HepG2 (cell line): ENCODE data around the gene VPS11. TPM values are rescaled to one million over a fixed set of nuclear protein-coding genes. Genes with fewer than 3 reads are reported as not detected.

ENCODE experiments used
- E2F5 ChIP-seq: sonication (generic); formaldehyde crosslinking; conservative IDR thresholded peaks from 2 replicates; pipeline ENCODE4 v1.4.0; 2020; ENCODE audit warnings: missing genetic modification reagents
- HNRNPH1 ChIP-seq: fragments of 200-400 bp; formaldehyde crosslinking; optimal IDR thresholded peaks from 2 replicates; pipeline ENCODE3; 2017; ENCODE audit warnings: mild to moderate bottlenecking, low read depth, low read length
- JARID2 ChIP-seq: sonication (generic); formaldehyde crosslinking; IDR thresholded peaks from 2 replicates; pipeline ENCODE4 v1.8.1; 2023; ENCODE audit warnings: missing genetic modification reagents, inconsistent platforms; ENCODE audit not compliant: insufficient replicate concordance
- JDP2 ChIP-seq: sonication (generic); formaldehyde crosslinking; IDR thresholded peaks from 2 replicates; pipeline ENCODE4 v1.8.1; 2022; ENCODE audit warnings: missing genetic modification reagents, borderline replicate concordance
- KLF6 ChIP-seq: IDR thresholded peaks from 2 replicates; pipeline ENCODE4 v1.8.0; 2016; ENCODE audit warnings: missing biosample characterization, missing genetic modification reagents
- KMT2A ChIP-seq: sonication (generic); formaldehyde crosslinking; IDR thresholded peaks from 2 replicates; pipeline ENCODE4 v1.4.0; 2020; ENCODE audit warnings: missing genetic modification reagents
- MED13 ChIP-seq: sonication (generic); formaldehyde crosslinking; IDR thresholded peaks from 2 replicates; pipeline ENCODE4 v1.5.0; 2020; ENCODE audit warnings: missing genetic modification reagents
- NKX3-1 ChIP-seq: sonication (generic); formaldehyde crosslinking; IDR thresholded peaks from 2 replicates; pipeline ENCODE4 v1.5.0; 2020; ENCODE audit warnings: missing genetic modification reagents
- NR2C2 ChIP-seq: sonication (generic); formaldehyde crosslinking; IDR thresholded peaks from 2 replicates; pipeline ENCODE4 v1.4.0; 2020; ENCODE audit warnings: missing genetic modification reagents, mild to moderate bottlenecking, moderate library complexity, borderline replicate concordance
- SP4 ChIP-seq: sonication (generic); formaldehyde crosslinking; IDR thresholded peaks from 2 replicates; pipeline ENCODE4 v1.8.1; 2023; ENCODE audit warnings: mild to moderate bottlenecking, missing genetic modification reagents
- THRA ChIP-seq: sonication (generic); formaldehyde crosslinking; IDR thresholded peaks from 2 replicates; pipeline ENCODE4 v1.4.0; 2020; ENCODE audit warnings: missing genetic modification reagents, borderline replicate concordance
- TOPORS ChIP-seq: sonication (generic); formaldehyde crosslinking; IDR thresholded peaks from 2 replicates; pipeline ENCODE4 v1.8.0; 2023; ENCODE audit warnings: mild to moderate bottlenecking, missing genetic modification reagents
- TRIM24 ChIP-seq: sonication (generic); formaldehyde crosslinking; IDR thresholded peaks from 2 replicates; pipeline ENCODE4 v1.8.0; 2022; ENCODE audit warnings: mild to moderate bottlenecking, missing genetic modification reagents
- USF2 ChIP-seq, 2 experiments: sonication (generic) in 1 of 2; formaldehyde crosslinking in 1 of 2; IDR thresholded peaks; 2 replicates each; pipeline versions ENCODE4 v1.5.1 to v1.6.1; 2011 to 2020; ENCODE audit warnings: borderline replicate concordance in 1 of 2, low read depth in 1 of 2, low read length in 1 of 2, mild to moderate bottlenecking in 1 of 2, missing genetic modification reagents in 1 of 2, moderate library complexity in 1 of 2
- ZNF382 ChIP-seq: sonication (generic); formaldehyde crosslinking; IDR thresholded peaks from 2 replicates; pipeline ENCODE4 v1.5.0; 2020; ENCODE audit warnings: missing genetic modification reagents, mild to moderate bottlenecking, borderline replicate concordance
- ZNF572 ChIP-seq: sonication (generic); formaldehyde crosslinking; IDR thresholded peaks from 2 replicates; pipeline ENCODE4 v1.5.1; 2020; ENCODE audit warnings: mild to moderate bottlenecking, missing genetic modification reagents
- ZNF607 ChIP-seq: sonication (generic); formaldehyde crosslinking; IDR thresholded peaks from 2 replicates; pipeline ENCODE4 v1.5.1; 2020; ENCODE audit warnings: missing genetic modification reagents, mild to moderate bottlenecking, borderline replicate concordance
- ZNF781 ChIP-seq: sonication (generic); formaldehyde crosslinking; IDR thresholded peaks from 2 replicates; pipeline ENCODE4 v1.5.1; 2020; ENCODE audit warnings: borderline replicate concordance, mild to moderate bottlenecking, missing genetic modification reagents; ENCODE audit errors: not compliant biosample characterization
- ZSCAN5A ChIP-seq: sonication (generic); formaldehyde crosslinking; IDR thresholded peaks from 2 replicates; pipeline ENCODE4 v1.8.0; 2022; ENCODE audit warnings: mild to moderate bottlenecking, missing genetic modification reagents, borderline replicate concordance
- ZXDC ChIP-seq: sonication (generic); formaldehyde crosslinking; IDR thresholded peaks from 2 replicates; pipeline ENCODE4 v1.5.0; 2020; ENCODE audit warnings: mild to moderate bottlenecking, missing genetic modification reagents
- polyA plus RNA-seq, 8 experiments: library from polyadenylated mRNA; depleted of rRNA in 3 of 8; stranded (reverse) in 7 of 8; unstranded in 1 of 8; fragments of >200 nt; fragmentation: Illumina TruSeq in 4 of 8; extraction: Trizol in 4 of 8; gene quantifications; 2 replicates each; pipeline versions ENCODE4 v1.2.1 to v1.2.3, GENCODE V29; 2011 to 2016; ENCODE audit warnings: low read depth in 4 of 8, missing spikeins in 1 of 8, mixed read lengths in 1 of 8; ENCODE audit not compliant: insufficient read depth in 1 of 8
- total RNA-seq, 5 experiments: library from RNA; depleted of rRNA; stranded (reverse); fragments of >200 nt; fragmentation: Illumina TruSeq; extraction: Trizol; gene quantifications; 2 replicates each; pipeline ENCODE4 v1.2.3, GENCODE V29; 2016; ENCODE audit warnings: low read depth in 1 of 5

VPS11 gene
- total and polyA plus RNA-seq, 2 of the 13 experiments (the other 11 are each of a cell fraction or from before 2014, with no cell fraction given) = 13.7 to 21.6 TPM

GRCh38 chr11:119101759-119102423 is 34.3 kb downstream of the VPS11 start, which contains the start of gene DPAGT1 (continued):
- TF ChIP-seq TOPORS (CRISPR knock-in tag) (0 out of 2 replicates have a peak, but pooled peaks have one; percentile 53), NR2C2 (CRISPR knock-in tag) (peak; percentile 93), ZNF572 (CRISPR knock-in tag) (no peak), USF2 (IDR thresholded peaks at IDR 0.05; ENCODE audit: low read depth, low read length) (peak; percentile 88), USF2 (CRISPR knock-in tag; IDR thresholded peaks at IDR 0.05; ENCODE audit: borderline replicate concordance) (peak; percentile 94; the same call in 1 of the 2 replicates), ZXDC (CRISPR knock-in tag) (peak; percentile 84; the same call in 1 of the 2 replicates), ZNF607 (CRISPR knock-in tag) (peak; percentile 4; the same call in 1 of the 2 replicates), E2F5 (no peak), TRIM24 (CRISPR knock-in tag) (no peak), JDP2 (CRISPR knock-in tag) (no peak), MED13 (no peak), KMT2A (CRISPR knock-in tag) (peak; percentile 34), SP4 (CRISPR knock-in tag) (no peak; the same call in 1 of the 2 replicates), HNRNPH1 (no peak), JARID2 (CRISPR knock-in tag) (no peak), ZNF781 (CRISPR knock-in tag) (no peak), NKX3-1 (CRISPR knock-in tag) (no peak), ZNF382 (CRISPR knock-in tag) (no peak), THRA (CRISPR knock-in tag) (no peak), ZSCAN5A (peak; percentile 6; the same call in 1 of the 2 replicates), KLF6 (CRISPR knock-in tag) (0 out of 2 replicates have a peak, but pooled peaks have one; percentile 25)
